Mucosa of descending colon (tissue), 3 donors: ENCODE measurements around the gene POM121L2. TPM values are rescaled to one million over a fixed set of nuclear protein-coding genes. Genes with fewer than 3 reads are reported as not detected.
"Not testable (repeated sequence)": the region's sequence is repeated elsewhere in the genome, so short reads cannot be mapped to it uniquely, and the experiment has no call there.

Source experiments
- ATAC-seq: fragments of 200-7000 bp; cut with Tn5 transposase; one replicate; pipeline ENCODE4 v1.9.1; 2020; ENCODE audit warnings: mild to moderate bottlenecking, moderate library complexity
- DNase-seq, 3 donors: peaks; one replicate each; pipeline ENCODE4 v3.0.0-alpha.2; 2020
- H3K36me3 ChIP-seq: fragments of 200-600 bp; one replicate; pipeline ENCODE4 v1.8.0; 2021; ENCODE audit warnings: low read depth, mild to moderate bottlenecking
- H3K4me1 ChIP-seq: fragments of 200-600 bp; one replicate; pipeline ENCODE4 v1.8.0; 2021; ENCODE audit warnings: low read depth, mild to moderate bottlenecking
- H3K4me3 ChIP-seq: fragments of 200-600 bp; one replicate; pipeline ENCODE4 v1.8.0; 2021; ENCODE audit warnings: mild to moderate bottlenecking
- H3K9me3 ChIP-seq: fragments of 200-600 bp; one replicate; pipeline ENCODE4 v1.8.0; 2021; ENCODE audit warnings: mild to moderate bottlenecking
- CTCF ChIP-seq: fragments of 200-600 bp; IDR thresholded peaks from one replicate; pipeline ENCODE4 v1.8.0; 2022; ENCODE audit warnings: antibody characterized with exemption, mild to moderate bottlenecking
- intact Hi-C, 2 donors: fragments of 100-400 bp; cut with DNase I in 1 of 2; cut with micrococcal nuclease in 1 of 2; formaldehyde crosslinking; loops; one replicate each; pipeline versions ENCODE4 v1.11.0 to v1.11.1; 2022; cut with DNase I, micrococcal nuclease
- total RNA-seq, 3 donors: library from RNA; stranded (reverse); fragmentation: NEBNext Ultra II Directional in 2 of 3; extraction: Animal tissue kit (Norgen Biotek cat#: 25700) in 2 of 3; gene quantifications; one replicate each; pipeline versions ENCODE4 v1.2.1 to v1.2.4, GENCODE V29; 2021 to 2023
- donor health status: DM: no; HTN: no; CAD: no; lungs with moderate emphysema.
- donor health status: DM: no; HTN: no; CAD: no.
- donor health status: DM: no; HTN: yes; CAD: no.

POM121L2 gene
- total RNA-seq, 3 donors from 2014 or later = 0.09 to 0.14 TPM; not detected in 1

GRCh38 chr6:27279513-27280063, 32.5 kb downstream of the POM121L2 start:
- no peak for DNase-seq
- Histone ChIP-seq H3K36me3 (no peaks in the 10 kb centered on the region), H3K9me3 (no peaks in the 10 kb centered on the region), H3K4me3 (no peak overlapping the region), H3K4me1 (no peaks in the 10 kb centered on the region)
- intact Hi-C loops = no loop called here
- ATAC-seq = no peak
- no peak for TF ChIP-seq CTCF

- Histone ChIP-seq H3K36me3 (no peaks in the 10 kb centered on the region), H3K4me3 (no peak overlapping the region), H3K4me1 (no peaks in the 10 kb centered on the region), H3K9me3 (no peaks in the 10 kb centered on the region)
- DNase-seq = no peak
- no peak for ATAC-seq
- intact Hi-C loops = no loop called here
- no peak for TF ChIP-seq CTCF
These were observed 36.8 kb downstream of the POM121L2 start for GRCh38 chr6:27275025-27275956.

GRCh38 chr6:27273783-27274182, 38.3 kb downstream of the POM121L2 start:
- H3K4me1 ChIP-seq = no peaks in the 10 kb centered on the region
- no peak overlapping the region for H3K4me3 ChIP-seq
- H3K9me3 ChIP-seq = no peaks in the 10 kb centered on the region
- DNase-seq (no peak), ATAC-seq (no peak)
- TF ChIP-seq CTCF = no peak
- no peaks in the 10 kb centered on the region for H3K36me3 ChIP-seq
- intact Hi-C loops = no loop called here

GRCh38 chr6:27268803-27269202, 43.3 kb downstream of the POM121L2 start:
- TF ChIP-seq CTCF = no peak
- H3K36me3 ChIP-seq = no peaks in the 10 kb centered on the region
- intact Hi-C loops = no loop called here
- H3K9me3 ChIP-seq = no peaks in the 10 kb centered on the region
- DNase-seq (no peak), ATAC-seq (no peak)
- H3K4me1 ChIP-seq = no peaks in the 10 kb centered on the region
- no peak overlapping the region for H3K4me3 ChIP-seq

GRCh38 chr6:27267857-27268434, 44.1 kb downstream of the POM121L2 start:
- no peak for ATAC-seq
- no peak overlapping the region for H3K4me3 ChIP-seq
- H3K4me1 ChIP-seq = no peaks in the 10 kb centered on the region
- no peak for TF ChIP-seq CTCF
- no peaks in the 10 kb centered on the region for H3K36me3 ChIP-seq
- intact Hi-C loops = no loop called here
- H3K9me3 ChIP-seq = no peaks in the 10 kb centered on the region
- DNase-seq = no peak

- H3K4me3 ChIP-seq, ATAC-seq, DNase-seq, H3K4me1 ChIP-seq, H3K36me3 ChIP-seq, H3K9me3 ChIP-seq, intact Hi-C loops: not testable (repeated sequence)
These were observed 45.1 kb downstream of the POM121L2 start for GRCh38 chr6:27267003-27267402.
